HepG2 (cell line): ENCODE results near the gene IQCN. TPM values are rescaled to one million over a fixed set of nuclear protein-coding genes. Genes with fewer than 3 reads are reported as not detected.
A peak's percentile ranks its signal among the peaks of the same experiment; 100 is the strongest.

Experiments used
- AGO2 ChIP-seq: fragments of 200-400 bp; formaldehyde crosslinking; optimal IDR thresholded peaks from 2 replicates; pipeline ENCODE3; 2017; ENCODE audit warnings: mild to moderate bottlenecking, low read depth, low read length, moderate library complexity
- CBX1 ChIP-seq: IDR thresholded peaks from one replicate; pipeline ENCODE4 v1.6.1; 2016; ENCODE audit warnings: antibody characterized with exemption, low read depth
- CENPBD1 ChIP-seq: sonication (generic); formaldehyde crosslinking; IDR thresholded peaks from 2 replicates; pipeline ENCODE4 v1.8.0; 2022; ENCODE audit warnings: missing genetic modification reagents, low read depth, mild to moderate bottlenecking, borderline replicate concordance
- DR1 ChIP-seq: sonication (generic); formaldehyde crosslinking; IDR thresholded peaks from 2 replicates; pipeline ENCODE4 v1.8.0; 2021; ENCODE audit warnings: mild to moderate bottlenecking, missing genetic modification reagents, inconsistent platforms
- ETV6 ChIP-seq: sonication (generic); formaldehyde crosslinking; conservative IDR thresholded peaks from 2 replicates; pipeline ENCODE4 v1.4.0; 2020; ENCODE audit warnings: missing genetic modification reagents
- GRHL1 ChIP-seq: sonication (generic); formaldehyde crosslinking; conservative IDR thresholded peaks from 2 replicates; pipeline ENCODE4 v1.8.0; 2022; ENCODE audit warnings: missing genetic modification reagents
- HMGXB4 ChIP-seq, 2 experiments: sonication (generic) in 1 of 2; formaldehyde crosslinking in 1 of 2; IDR thresholded peaks; 2 replicates each; pipeline versions ENCODE4 v1.4.0 to v1.6.1; 2018 to 2020; ENCODE audit warnings: missing genetic modification reagents in 2 of 2, borderline replicate concordance in 1 of 2, low read depth in 1 of 2, mild to moderate bottlenecking in 1 of 2, missing biosample characterization in 1 of 2
- MAFK ChIP-seq, 2 experiments: IDR thresholded peaks in 1 of 2; conservative IDR thresholded peaks in 1 of 2; 2 replicates each; pipeline ENCODE4 v1.6.1; 2011; ENCODE audit warnings: improper control_type of control experiment in 2 of 2, low read length in 2 of 2
- NCOA2 ChIP-seq: sonication (generic); formaldehyde crosslinking; IDR thresholded peaks from 2 replicates; pipeline ENCODE4 v1.8.0; 2022; ENCODE audit warnings: inconsistent platforms
- NFE2L1 ChIP-seq: sonication (generic); formaldehyde crosslinking; IDR thresholded peaks from 2 replicates; pipeline ENCODE4 v1.4.0; 2020; ENCODE audit warnings: missing genetic modification reagents, mild to moderate bottlenecking, borderline replicate concordance
- PAX8 ChIP-seq: sonication (generic); formaldehyde crosslinking; IDR thresholded peaks from 2 replicates; pipeline ENCODE4 v1.8.0; 2022; ENCODE audit warnings: mild to moderate bottlenecking, missing genetic modification reagents, borderline replicate concordance
- SMAD1 ChIP-seq: sonication (generic); formaldehyde crosslinking; IDR thresholded peaks from 2 replicates; pipeline ENCODE4 v1.4.0; 2020; ENCODE audit warnings: missing genetic modification reagents, low read depth, mild to moderate bottlenecking, borderline replicate concordance
- TERF1 ChIP-seq: sonication (generic); formaldehyde crosslinking; IDR thresholded peaks from 2 replicates; pipeline ENCODE4 v1.8.0; 2022; ENCODE audit warnings: mild to moderate bottlenecking, missing genetic modification reagents, moderate library complexity
- U2AF2 ChIP-seq: fragments of 200-400 bp; formaldehyde crosslinking; IDR thresholded peaks from 2 replicates; pipeline ENCODE4 v1.6.1; 2017; ENCODE audit warnings: low read depth, mild to moderate bottlenecking, low read length
- ZC3H4 ChIP-seq: sonication (generic); formaldehyde crosslinking; IDR thresholded peaks from 2 replicates; pipeline ENCODE4 v1.4.0; 2020; ENCODE audit warnings: missing genetic modification reagents, borderline replicate concordance
- ZFAT ChIP-seq: sonication (generic); formaldehyde crosslinking; conservative IDR thresholded peaks from 2 replicates; pipeline ENCODE4 v1.8.1; 2023; ENCODE audit warnings: missing genetic modification reagents, inconsistent platforms
- ZNF121 ChIP-seq: sonication (generic); formaldehyde crosslinking; IDR thresholded peaks from 2 replicates; pipeline ENCODE4 v1.5.0; 2020; ENCODE audit warnings: mild to moderate bottlenecking, missing genetic modification reagents
- ZNF296 ChIP-seq: sonication (generic); formaldehyde crosslinking; conservative IDR thresholded peaks from 2 replicates; pipeline ENCODE4 v1.5.0; 2020; ENCODE audit warnings: mild to moderate bottlenecking, missing genetic modification reagents
- ZNF331 ChIP-seq: sonication (generic); formaldehyde crosslinking; IDR thresholded peaks from 2 replicates; pipeline ENCODE4 v1.4.0; 2020; ENCODE audit warnings: missing genetic modification reagents
- ZNF33B ChIP-seq: sonication (generic); formaldehyde crosslinking; IDR thresholded peaks from 2 replicates; pipeline ENCODE4 v1.5.1; 2020; ENCODE audit warnings: mild to moderate bottlenecking, missing genetic modification reagents
- ZNF383 ChIP-seq: sonication (generic); formaldehyde crosslinking; IDR thresholded peaks from 2 replicates; pipeline ENCODE4 v1.4.0; 2020; ENCODE audit warnings: missing genetic modification reagents, mild to moderate bottlenecking, borderline replicate concordance
- ZNF598 ChIP-seq: sonication (generic); formaldehyde crosslinking; IDR thresholded peaks from 2 replicates; pipeline ENCODE4 v1.5.1; 2020; ENCODE audit warnings: mild to moderate bottlenecking, missing genetic modification reagents, borderline replicate concordance
- ZNF619 ChIP-seq: sonication (generic); formaldehyde crosslinking; IDR thresholded peaks from 2 replicates; pipeline ENCODE4 v1.4.0; 2020; ENCODE audit warnings: mild to moderate bottlenecking, missing genetic modification reagents
- ZNF672 ChIP-seq: sonication (generic); formaldehyde crosslinking; IDR thresholded peaks from 2 replicates; pipeline ENCODE4 v1.8.1; 2022; ENCODE audit warnings: missing genetic modification reagents
- ZNF766 ChIP-seq: sonication (generic); formaldehyde crosslinking; IDR thresholded peaks from 2 replicates; pipeline ENCODE4 v1.5.0; 2020; ENCODE audit warnings: missing genetic modification reagents, borderline replicate concordance
- polyA plus RNA-seq, 8 experiments: library from polyadenylated mRNA; depleted of rRNA in 3 of 8; stranded (reverse) in 7 of 8; unstranded in 1 of 8; fragments of >200 nt; fragmentation: Illumina TruSeq in 4 of 8; extraction: Trizol in 4 of 8; gene quantifications; 2 replicates each; pipeline versions ENCODE4 v1.2.1 to v1.2.3, GENCODE V29; 2011 to 2016; ENCODE audit warnings: low read depth in 4 of 8, missing spikeins in 1 of 8, mixed read lengths in 1 of 8; ENCODE audit not compliant: insufficient read depth in 1 of 8
- total RNA-seq, 5 experiments: library from RNA; depleted of rRNA; stranded (reverse); fragments of >200 nt; fragmentation: Illumina TruSeq; extraction: Trizol; gene quantifications; 2 replicates each; pipeline ENCODE4 v1.2.3, GENCODE V29; 2016; ENCODE audit warnings: low read depth in 1 of 5

The IQCN gene
- total and polyA plus RNA-seq, 2 of the 13 experiments (the other 11 are each of a cell fraction or from before 2014, with no cell fraction given): 0.04 to 0.18 TPM

- TF ChIP-seq CENPBD1 (CRISPR knock-in tag) (0 out of 2 replicates have a peak, but pooled peaks have one; percentile 65), NFE2L1 (no peak), ZNF296 (CRISPR knock-in tag) (no peak), HMGXB4 (CRISPR knock-in tag; IDR thresholded peaks at IDR 0.05; ENCODE audit: borderline replicate concordance in 1 of 2, low read depth in 1 of 2) (peak; percentile 41 to 79; a peak in 2 of 4 replicates), MAFK (conservative IDR thresholded peaks at IDR 0.05 in 1 of 2, IDR thresholded peaks at IDR 0.05 in 1 of 2; ENCODE audit: low read length in 2 of 2) (0 out of 4 replicates have a peak, but pooled peaks of 1 of the 2 experiments have one; percentile 8), TERF1 (CRISPR knock-in tag) (no peak), ZNF331 (no peak; the same call in 1 of the 2 replicates), ZNF383 (no peak), ZNF766 (no peak; the same call in 1 of the 2 replicates), U2AF2 (no peak), ZC3H4 (CRISPR knock-in tag) (no peak), DR1 (peak; percentile 21; the same call in 1 of the 2 replicates), CBX1 (no peak), PAX8 (CRISPR knock-in tag) (no peak), GRHL1 (CRISPR knock-in tag) (no peak), ZNF33B (CRISPR knock-in tag) (no peak), ZNF121 (no peak), AGO2 (peak; percentile 82), ZNF598 (CRISPR knock-in tag) (0 out of 2 replicates have a peak, but pooled peaks have one; percentile 9), ETV6 (CRISPR knock-in tag) (no peak), ZNF672 (CRISPR knock-in tag) (no peak), ZFAT (0 out of 2 replicates have a peak, but pooled peaks have one; percentile 35), ZNF619 (CRISPR knock-in tag) (no peak), SMAD1 (CRISPR knock-in tag) (no peak; the same call in 1 of the 2 replicates), NCOA2 (no peak)
Measured at GRCh38 chr19:18322759-18323460, 48.7 kb upstream of the IQCN start, which contains the start of gene LSM4 (continued).
